ENCODE results near the gene AKNA.

AKNA gene

DNA sequence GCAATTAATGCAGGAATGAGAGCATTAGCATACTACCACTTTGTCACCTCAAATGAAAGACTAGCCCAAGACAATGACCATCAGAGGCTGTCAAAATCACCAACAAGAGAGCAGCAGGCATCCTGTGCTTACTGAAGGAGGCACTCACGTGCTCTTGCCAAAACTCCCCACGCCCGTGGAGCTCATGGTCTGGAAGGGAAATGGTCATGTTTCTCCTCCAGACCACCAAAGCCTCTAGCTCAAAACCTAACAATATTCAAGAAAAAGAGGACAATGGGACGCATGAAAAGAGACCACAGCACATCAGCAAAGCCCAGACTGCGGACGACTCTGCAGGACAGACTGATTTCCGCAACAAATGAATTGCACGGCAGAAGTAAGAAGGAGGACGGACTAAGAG is 12.8 kb downstream of the AKNA start:
- no peak for DNase-seq

DNA sequence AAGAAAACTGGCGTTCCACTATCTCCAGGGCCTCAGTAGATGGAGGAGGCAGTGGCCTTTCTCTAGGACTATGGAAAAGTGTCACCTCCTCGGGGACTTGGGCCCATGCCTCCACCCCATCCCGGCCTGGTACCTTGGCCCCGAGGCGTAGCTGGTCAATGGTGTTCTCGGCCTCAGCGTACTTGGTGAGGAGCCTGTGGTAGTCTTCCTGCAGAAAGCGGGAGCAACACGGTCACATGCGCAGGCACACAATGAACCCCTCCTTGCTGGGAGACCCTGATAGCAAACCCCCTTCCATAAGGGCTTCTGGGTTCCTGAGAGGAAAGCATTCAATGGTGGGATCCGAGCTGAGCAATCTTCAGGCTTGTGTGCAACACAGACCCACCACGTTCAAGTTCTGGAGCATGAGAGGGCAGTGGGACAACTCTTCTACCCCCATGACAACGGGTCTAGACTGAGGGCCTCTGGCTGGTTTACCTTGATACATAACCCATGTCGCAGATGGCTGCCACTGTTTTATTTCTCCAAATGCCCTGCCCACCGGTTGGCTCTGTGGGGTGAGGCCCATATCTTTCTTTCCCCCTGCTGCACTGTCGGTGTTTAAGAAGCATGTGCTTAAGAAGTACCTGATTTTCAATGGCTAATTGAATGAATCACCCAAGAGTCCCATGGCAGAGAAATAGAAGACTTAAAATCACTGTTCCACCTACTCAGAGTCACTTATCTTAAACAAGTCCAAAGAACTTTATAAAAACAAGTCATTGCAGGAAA is 13.6 kb downstream of the AKNA start:
- no peak for DNase-seq

DNA sequence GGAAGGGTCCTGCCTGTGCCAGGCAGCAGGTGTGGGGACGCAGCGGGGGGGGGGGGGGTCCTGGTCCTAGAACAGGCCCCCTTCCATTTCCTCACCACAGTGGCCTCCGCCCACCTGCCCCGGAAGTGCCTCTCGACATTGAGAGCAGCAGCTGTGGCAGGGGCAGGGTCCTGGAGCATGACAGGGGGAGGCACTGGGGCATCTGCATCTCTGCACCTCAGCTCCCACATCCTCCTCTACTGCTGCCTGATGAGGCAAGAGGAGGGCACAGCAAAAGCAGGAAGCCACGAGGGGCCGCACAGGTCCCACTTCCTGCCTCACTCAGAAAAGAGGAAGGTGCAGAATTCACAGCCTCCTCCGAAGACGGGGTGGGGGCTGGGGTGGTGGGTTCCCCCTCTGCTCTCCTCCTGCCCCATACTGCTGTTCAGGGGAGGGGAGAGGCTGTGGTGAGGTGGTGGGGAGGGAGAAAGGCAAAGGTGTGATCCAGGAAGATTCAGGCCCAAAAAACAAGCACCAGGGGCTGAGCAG is 14.8 kb downstream of the AKNA start:
- DNase-seq, result no peak

DNA sequence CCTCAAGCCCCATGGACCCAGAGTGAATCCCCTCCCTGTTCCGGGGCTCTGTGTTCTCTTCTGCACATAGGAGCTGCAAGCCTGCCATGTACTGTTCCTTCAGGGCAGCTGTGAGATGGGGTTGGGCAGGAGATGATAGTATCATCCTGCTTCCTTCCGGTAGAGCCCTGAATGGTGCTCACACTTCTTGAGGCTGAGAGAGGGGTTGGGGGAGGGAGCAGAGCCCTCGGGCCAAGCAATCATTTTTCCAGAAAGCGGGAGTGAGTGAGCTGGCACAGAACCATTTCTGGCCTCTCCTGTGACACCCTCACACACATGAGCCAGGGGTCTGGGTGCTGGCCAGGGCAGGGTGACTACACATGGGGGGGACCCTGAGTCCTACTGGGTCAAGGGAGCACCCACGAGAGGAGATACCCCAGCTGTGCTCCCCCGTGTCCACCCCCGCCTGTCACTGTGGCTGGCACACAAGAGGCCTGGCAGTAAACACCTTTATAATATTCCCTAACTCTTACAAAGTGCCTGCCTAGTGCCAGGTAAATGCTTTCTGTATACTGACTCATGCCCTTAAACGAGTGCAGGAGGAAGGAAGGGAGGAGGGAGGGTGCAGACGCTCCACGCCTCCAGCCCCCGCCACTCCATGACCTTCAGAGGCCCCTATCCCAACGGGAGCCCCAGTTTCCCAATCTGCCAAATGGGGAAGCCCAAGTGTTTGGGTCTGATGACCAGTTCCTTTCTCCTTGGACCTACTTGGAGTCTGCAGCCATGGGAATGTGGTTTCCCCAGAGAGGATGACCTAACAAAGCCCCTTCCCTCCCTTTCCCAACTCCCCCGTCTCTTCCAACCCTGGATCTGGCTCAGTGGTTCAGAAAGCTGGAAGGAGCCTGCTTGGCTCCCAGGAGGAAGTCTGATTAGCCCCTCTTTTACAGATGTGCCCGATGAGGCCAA is 15.5 kb downstream of the AKNA start:
- DNase-seq, result no peak

DNA sequence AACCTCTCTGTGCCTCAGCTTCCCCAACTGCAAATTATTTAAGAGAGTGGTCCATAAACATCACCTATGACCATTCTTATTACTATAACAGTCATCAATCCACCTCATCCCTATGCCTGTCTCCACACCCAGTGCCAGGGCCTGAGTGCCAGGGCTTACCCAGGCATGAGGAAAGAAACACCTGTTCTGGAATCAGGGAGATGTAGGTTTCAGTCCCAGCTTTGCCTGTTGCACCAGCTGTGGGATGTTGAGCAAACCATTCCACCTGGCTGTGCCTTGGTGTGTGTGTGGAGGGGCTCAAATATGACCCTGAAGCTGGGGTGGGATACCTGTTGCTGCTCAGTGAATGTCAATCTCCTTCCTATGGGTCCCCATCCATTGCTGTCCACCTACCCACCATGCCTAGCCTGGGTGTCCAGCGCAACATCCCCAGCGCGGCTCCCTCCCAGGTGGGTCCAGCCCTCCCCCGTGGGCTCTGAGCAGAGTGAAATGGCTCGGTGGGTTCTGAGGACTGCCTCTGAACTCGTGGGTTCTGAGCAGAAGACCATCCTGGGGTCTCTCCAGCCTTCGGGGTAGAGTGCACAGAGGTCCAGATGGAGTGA is 16.3 kb downstream of the AKNA start:
- no peak for DNase-seq

DNA sequence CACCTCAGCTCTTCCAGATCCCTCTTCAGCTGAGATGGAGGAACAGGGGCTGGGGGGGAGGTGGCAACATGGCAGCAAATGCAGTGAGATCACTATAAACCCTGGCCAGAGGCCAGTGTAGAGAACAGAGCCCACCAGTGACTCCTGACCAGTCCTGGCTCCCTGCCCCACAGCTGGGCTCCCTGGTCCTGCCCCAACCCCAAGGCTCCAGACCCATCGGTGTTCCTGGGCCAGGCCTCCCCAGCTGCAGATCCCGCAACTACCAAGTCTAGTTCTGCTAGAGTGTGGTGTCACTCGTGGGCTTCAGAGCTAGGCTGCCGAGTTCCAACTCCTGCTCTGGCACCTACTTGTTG is 16.8 kb downstream of the AKNA start:
- no peak for DNase-seq

DNA sequence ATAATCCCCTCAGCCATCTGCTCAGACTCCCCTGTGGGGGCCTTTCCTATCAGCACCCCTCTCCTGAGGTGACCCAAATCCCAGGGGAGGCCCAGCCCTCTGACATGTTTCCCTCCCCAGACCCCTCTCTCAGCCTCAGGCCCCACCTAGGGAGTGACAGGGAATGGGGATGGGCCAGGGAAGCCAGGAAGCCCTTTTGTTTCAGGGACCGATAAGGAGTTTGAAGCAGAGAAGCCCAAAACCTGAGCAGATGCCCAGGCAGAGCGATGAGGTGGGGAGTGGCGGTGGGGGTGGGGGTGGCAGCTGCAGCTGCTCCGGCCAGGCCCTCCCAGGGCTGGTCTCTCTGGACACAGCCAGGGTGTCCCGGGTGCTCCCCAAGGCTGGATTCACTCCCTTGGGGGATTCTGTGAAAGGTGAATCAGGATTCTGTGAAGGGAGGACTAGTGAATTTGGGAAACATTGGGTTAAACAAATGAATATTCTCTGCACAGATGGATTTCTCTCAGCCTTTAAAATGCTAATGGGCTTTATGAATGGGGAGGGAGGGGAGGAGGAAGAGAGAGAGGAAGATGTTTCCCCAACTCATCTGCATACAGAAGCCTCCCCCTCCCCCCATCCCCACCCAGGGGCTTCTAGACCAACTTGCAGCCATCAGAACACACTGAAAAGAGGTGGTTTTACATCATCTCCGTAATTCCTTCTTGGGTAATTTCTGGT is 17.4 kb downstream of the AKNA start:
- DNase-seq, result no peak

DNA sequence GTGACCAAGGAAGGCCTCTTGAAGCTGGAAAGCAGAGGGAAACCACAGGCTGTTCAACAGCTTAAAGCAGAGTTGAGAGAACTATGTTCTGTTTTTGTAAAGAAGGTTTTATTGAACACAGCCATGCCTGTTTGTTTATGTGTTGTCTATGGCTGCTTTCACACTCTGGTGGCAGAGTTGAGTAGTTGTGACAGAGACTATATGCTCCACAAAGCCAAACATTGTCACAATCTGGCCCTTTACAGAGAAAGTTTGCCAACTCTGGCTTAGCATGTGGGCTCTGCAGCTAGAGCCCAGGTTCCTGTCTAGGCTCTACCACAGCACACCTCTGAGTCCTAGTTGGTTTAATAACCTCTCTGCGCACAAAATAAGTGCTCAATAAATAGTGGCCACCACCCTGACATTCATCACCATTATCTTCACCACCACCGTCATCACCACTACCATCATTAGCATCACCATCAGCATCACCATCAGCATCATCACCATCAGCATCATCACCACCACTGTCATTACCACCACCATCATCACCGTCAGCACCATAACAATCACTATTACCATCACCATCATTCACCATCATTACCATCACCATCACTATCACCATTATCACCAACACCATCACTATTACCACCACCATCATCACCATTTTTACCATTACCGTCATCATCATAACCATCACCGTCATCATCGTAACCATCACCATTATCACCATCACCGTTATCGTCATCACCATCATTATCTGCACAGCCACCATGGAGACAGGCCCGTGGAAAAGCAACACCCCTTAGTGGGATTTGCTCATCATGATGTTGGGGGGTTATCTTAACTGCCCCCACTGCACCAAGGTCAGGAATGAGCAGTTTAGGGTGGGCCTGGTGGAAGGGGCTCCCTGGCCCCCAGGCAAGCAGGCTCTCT is 18.3 kb downstream of the AKNA start:
- no peak for DNase-seq

DNA sequence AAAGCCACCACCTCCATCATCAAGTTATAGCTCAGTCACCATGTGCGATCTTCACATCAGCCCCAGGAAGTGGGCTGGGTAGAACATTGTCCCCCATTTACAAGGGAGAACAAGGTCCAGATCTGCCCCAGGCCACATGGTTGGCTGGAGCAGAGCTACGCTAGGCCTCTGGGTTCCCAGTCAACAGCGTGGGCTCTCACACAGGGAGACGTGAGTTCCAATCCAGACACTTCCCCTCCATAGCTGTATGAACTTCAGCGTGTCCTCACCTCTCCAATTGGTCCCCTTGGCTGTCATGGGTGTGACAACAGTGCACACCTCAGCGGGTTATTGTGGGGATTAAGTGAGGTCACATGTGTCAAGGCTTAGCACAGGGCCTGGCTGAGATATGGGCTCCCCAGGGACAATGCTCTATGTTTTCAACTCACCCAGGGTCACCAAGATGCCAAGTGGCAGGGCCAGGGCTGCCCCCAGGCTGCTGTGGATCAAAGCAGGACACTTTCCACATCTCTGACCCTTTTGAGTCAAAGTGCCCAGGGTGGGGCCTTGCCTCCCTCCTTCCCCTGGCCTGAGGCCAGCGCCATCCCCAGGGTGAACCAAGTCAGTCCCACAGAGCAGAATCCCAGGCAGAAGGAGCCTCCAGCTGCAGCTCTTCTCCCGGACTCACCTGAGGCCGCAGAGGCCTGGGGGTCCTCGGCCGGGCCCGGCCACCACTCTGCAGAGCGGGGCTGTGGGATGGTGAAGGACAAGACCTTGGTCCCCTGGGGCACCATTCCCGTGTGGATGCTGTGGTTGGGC is 19.8 kb downstream of the AKNA start:
- DNase-seq, result no peak

DNA sequence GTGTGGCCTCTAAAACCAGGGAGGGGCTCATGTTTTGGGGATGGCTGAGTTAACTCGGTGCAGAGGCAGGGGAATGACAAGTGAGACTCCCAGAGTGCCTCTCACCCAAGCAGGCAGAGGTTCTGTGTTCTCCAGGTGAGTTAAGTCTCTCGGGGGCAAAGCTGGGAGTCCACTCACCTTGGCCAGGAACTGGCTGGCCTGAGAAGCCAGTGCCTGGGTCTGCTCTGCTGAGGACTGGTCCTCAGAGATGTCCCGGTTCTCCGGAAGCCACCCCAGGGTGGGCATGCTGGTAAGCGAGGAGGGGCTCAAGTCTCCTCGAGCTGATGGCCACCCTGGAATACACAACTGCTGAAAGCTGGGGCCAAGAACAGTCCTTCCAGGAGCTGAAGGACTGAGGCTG is 20.4 kb downstream of the AKNA start:
- DNase-seq, result no peak

DNA sequence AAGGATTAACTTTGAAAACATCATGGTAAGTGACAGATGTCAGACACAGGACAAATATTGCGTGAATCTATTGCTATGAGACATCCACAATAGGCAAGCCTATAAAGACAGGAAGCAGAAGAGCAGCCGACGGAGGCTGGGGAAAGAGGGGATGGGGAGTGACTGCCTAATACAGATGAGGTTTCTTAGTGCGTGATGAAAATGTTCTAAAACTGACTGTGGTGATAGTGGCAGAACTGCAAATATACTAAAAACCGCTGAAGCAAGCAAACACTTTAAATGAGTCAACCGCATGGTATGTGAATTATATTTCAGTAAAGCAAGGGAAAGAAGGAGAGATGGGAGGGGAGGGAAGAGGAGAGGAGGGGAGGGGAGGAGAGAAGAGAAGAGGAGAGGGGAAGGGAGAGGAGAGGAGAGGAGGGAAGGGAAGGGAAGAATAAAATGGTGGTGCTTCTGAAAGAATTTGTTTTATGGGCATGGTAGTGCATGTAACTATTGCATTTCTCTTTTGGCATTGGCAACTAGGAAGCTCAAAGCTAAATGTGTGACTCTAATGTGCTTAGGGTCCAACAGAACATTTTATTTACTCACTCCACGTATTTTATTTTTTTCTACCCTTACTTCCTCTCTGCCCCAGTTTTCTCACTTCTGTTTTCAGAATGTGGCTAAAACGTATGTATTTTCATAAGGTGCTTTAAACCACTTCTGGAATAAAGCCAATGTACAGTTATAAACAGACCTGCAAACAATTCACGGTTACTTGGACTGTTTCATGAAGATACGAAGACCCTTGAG is 21.3 kb downstream of the AKNA start:
- no peak for DNase-seq

DNA sequence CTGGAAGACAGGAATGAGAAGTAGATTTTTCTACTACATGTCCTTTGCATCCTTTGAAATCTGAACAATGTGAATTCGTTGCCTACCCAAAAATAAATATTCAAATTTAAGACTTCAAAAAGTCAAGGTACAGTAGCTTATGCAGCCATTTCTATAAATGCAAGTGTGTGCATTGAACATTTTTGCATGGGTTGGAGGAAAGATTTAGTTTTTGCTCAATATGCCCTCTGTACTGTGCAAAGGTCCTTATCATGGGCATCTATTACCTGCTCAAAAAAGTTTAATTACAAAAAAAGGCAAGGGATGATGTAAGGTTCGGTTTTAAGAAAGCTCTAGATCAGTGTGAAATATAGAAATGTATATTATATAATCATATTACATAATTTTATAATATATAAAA is 22.6 kb downstream of the AKNA start:
- no peak for DNase-seq

DNA sequence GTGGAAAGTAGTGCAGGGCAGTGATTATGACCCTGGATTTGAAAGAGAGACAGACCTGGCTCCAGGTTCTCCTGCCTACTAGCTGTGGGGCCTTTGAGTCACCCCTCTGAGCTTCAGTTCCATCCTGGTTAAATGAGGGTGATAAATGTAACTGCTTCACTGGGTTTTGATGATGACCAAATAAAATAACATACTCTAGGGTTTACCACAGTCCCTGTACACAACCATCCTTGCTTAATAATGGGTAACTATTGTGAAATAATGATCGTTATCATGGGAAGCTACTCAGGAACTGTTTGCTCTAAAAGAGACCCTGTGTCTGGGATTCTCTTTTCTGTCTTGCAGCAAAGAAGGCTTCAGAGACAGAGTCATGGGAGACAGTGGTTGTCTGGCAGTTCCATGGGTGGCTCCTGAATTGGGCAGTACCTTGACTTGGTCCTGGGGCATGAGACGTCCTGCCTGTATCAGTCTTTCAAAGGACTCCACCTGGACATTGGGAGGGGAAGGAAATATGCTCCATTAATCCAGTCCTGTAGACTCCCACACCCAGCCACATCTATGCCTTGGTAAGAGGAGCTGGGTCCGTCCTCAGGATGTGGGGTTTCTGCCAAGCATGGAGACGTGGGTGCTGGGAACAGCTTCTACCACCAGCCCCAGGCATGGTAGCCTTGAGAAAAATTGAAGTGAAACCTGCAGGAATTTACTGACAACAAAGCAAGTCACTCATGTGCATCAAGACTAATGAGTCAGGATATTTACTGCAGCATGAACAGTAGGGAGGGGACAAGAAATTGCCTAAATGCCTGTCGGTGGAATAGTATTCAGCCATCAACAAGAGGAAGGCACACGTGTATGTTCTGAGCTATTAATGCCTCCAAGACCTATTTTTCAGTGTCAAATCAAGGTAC is 23.4 kb downstream of the AKNA start:
- no peak for DNase-seq

DNA sequence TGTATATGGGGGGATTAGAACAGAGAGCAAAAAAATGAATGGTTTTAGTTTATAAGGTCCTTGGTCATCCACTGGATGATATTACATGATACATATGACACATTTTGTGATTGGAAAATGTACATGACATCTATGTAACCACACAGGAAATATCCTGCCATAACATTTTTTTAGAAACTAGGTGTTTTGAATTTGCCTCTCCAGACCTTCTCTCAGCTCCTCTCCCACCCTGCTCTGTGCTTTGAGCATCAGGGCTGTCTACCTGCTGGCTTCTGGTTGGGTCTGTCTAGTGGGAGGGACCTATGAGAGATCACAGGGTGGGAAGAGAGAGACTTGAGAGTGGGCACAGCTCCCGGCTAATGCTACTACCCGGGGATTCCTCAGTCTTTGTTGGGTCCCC is 24.4 kb downstream of the AKNA start:
- no peak for DNase-seq

DNA sequence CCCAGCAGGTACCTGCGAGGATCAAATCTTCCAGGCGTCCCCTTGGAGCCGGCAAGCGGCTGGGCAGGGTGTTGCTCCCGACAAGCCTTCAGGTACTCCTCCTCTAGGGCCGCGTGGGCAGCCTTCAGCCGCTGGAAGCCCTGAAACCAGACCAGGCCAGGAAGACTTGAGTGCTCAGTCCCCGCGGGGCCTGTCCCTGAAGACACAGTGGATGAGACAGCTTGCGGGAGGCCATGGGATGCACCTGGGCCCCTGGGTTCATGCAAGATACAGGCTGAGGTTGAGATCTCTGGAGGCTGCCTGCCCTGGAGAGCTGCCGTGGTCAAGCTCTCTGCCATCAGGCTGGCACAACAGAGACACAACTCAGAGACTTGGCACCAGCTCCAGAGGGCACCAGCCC is 25.4 kb downstream of the AKNA start:
- no peak for DNase-seq

DNA sequence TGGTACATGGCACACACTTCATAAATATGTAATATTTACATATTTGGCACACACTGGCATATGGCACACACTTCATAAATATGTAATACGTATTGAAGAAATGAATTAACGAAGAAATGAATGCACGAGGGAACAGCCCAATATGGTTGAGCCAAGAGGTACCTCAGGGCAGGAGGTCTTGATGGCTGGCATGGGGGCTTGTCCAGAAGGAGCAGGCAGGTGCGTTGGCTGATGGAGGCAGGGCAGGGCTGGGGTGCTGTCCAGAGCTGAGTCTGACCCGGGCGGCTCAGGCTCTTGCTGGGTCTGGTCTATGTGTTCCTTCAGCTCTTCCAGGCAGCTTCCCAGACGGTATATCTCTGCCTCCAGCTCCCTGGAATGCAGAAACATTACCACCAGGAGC is 26.2 kb downstream of the AKNA start:
- no peak for DNase-seq

DNA sequence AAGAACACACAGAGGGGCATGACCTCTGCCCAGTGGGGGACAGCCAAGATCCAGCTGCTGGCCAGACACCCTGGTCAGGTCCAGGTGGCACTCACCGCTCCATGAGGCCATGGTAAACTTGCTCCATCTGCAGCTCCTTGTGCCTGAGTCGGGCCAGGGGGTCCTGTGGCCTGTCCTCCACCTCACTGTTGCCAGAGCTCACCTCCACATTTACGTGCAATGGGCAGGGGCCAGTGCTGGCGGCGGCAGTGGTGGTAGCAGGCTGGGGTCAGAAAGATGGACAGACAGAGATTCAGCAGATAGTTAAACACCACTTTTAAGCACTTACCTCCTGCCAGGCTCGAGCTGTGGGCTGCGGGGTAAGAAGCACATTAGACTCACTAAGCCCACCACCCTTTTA is 28.0 kb downstream of the AKNA start:
- no peak for DNase-seq

DNA sequence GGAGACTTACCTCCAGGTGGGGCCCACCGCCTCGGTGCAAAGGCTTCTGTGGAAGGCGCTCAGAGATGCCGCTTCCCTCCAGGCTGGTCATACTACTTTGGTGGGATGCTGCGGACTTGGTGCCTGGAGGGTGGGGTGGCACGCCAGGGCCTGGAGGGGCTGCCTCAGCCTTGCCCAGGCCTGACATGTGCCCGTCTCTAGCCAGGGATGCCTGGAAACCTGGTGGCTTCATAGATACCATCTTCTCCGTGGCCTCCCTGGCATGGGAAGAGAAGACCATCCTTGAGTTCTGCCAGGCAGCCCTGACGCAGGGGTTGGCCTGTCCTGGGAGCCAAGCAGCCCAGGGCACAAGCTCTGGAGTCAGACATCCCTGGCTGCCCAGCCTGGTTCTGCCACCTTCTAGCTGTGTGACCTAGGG is 29.9 kb downstream of the AKNA start:
- DNase-seq, result no peak

DNA sequence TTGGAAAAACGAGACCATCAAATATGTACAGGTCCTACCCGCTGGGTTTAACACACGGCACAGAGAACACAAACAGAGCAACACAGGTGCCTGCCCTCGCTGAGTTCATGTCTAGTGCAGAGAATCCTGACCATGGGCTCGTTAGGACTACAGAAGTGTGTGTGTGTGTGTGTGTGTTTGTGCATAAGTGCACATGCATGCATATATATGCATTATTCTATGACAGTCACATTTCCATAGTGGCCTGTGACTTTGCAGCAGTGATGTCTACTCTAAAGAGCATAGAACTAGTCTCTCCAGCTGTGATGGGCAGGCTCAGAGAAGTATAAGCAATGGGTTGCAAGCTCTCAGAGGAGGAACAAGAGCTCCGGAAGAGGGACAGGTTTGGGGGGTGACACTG is 30.4 kb downstream of the AKNA start:
- DNase-seq, result no peak
